HG03025 (cell line): ENCODE results near the gene KLHL8.
A peak's percentile ranks its signal among the peaks of the same experiment; 100 is the strongest.

Source experiments
- ATAC-seq: cut with Tn5 transposase; IDR thresholded peaks from one replicate; pipeline ENCODE4 v1.9.1; 2021; ENCODE audit warnings: mild to moderate bottlenecking, moderate library complexity; ENCODE audit not compliant: unreplicated experiment, low FRiP score

The KLHL8 gene

GRCh38 chr4:87220094-87220822 lies at the start of gene KLHL8:
Gene KLHL8, minus strand, starts transcription at chr4:87220618. Its CDS starts 25,079 bp downstream, at chr4:87195539.
- peak; percentile 88 for ATAC-seq

DNA sequence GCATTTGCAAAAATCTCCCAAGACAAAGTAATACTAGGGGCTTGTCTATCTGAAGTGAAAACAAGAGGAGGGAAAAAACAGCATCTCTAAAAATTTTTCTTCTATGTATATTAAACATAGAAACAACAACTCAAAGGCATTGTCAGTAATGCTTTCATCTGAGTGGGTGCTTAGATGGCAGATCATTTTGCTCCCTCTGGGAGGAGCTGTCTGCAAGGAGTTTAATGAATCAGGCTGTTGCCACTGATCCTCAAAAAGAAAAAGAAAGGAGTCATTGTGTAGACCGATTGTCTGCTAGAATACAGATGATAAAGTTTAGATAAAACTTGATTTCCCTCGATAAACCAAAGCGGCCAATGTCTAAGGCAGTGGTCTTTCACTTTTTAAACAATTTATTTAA lies 49.7 kb upstream of the KLHL8 start:
- no peak for ATAC-seq

GRCh38 chr4:87268411-87268810 lies 48.0 kb upstream of the KLHL8 start:
- no peak for ATAC-seq

- no peak for ATAC-seq
These were observed 46.6 kb upstream of the KLHL8 start for GRCh38 chr4:87266986-87267385.

GRCh38 chr4:87262886-87263285 lies 42.5 kb upstream of the KLHL8 start:
- ATAC-seq: no peak

DNA sequence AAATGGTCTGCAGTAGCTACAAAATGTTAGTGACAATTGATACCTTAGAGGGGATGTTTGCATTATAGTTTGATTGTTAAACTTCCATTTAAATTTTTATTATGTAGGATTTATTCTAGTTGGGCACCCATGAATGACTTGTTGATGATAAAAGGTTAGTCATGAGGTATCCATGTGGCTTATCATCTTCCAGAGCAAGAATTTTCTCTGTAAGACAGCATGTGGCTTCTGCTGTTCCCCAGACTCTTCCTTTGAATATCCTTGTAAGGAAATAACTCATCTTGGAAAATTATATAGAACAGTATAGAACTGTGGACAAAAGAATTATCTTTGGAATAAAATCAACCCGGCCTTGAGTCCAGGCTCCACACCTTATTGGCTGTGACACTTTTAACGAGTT lies 40.1 kb upstream of the KLHL8 start:
- no peak for ATAC-seq

DNA sequence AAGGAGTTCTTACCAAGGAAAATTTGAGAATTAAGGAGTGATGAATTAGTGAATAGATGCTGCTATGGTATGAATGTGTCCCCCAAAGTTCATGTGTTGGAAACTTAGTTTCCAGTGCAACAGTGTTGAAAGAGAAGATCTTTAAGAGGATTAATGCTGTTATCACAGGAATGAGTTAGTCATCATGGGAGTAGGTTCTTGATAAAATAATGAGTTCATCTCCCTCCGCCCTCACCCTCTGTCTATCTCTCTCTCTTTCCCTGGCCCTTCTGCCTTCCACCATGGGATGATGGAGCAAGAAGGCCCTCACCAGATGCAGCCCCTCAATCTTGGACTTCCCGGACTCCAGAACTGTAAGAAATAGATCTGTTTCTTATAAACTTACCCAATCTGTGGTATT lies 38.3 kb upstream of the KLHL8 start:
- no peak for ATAC-seq

DNA sequence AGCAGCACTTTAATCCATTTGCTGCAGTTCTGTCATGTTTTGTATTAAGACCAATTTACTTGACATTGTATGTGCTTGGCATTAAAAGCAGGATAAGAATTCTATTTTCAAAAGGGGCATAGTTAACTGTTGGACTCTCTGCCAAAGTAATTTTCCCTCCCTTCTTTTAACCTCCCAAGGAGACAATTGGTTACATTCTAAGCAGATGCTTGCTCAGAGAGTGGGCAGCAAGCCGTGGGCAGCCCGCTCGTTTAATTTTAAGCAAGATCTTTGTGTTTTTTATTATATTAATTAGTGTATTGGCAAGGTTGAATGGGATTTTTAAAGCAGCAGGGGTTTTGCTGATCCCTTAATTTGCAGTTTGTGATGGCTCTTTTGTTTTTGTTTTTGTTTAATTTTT lies 37.1 kb upstream of the KLHL8 start:
- no peak for ATAC-seq

GRCh38 chr4:87255755-87256154 lies 35.3 kb upstream of the KLHL8 start:
- no peak for ATAC-seq

GRCh38 chr4:87251106-87251505 lies 30.7 kb upstream of the KLHL8 start:
- ATAC-seq: no peak

- ATAC-seq: no peak
These were observed 29.9 kb upstream of the KLHL8 start for GRCh38 chr4:87250294-87250693.

DNA sequence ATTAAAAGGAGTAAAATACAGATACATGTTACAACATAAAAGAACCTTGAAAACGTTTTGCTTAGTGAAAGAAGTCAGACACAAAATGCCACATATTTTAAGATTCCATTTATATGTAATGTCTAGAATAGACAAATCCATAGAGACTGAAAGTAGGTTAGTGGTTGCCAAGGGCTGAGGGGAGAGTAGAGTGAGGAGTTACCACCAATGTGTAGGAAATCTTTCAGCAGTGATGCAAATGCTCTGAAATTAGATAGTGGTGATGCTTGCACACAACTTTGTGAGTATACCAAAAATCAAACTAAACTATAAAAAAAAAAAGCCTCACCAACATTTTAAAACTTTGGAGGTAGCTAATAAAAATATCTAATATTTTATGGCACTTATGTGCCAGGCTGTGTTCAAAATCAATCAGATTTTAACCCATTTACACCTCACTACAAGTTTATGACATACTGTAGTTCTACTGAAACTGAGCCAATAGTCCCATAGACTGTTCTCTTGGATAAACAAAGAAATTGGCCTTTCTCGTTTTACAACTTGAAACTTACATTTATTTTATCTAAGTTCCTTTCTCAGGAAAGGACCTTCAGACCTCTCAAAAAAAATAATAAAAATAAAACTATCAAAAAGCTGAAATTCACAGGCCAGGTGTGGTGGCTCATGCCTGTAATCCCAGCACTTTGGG lies 29.1 kb upstream of the KLHL8 start:
- no peak for ATAC-seq

DNA sequence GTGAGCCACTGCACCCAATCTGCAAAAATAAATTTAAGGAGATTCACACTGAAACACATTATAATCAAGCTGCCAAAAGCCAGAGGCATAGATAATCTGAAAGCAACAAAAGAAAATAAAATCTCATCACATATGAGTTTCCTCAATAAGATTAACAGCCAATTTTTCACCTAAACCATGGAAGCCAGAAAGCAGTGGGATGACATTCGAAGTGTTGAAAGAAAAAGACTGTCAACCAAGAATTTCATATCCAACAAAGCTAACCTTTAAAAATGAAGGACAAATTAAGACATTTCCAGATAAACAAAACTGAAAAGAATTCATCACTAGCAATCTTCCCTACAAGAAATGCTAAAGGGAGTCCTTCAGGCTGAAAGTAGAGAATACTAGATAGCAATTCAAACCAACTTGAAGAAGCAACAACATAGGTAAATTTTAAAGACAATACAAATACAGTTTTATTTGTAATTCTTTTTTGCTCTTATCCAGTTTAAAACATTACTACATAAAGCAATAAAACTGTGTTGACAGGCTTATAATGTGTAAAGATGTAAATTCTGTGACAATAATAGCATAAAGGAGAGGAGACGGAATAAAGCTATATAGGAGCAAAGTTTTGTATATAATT lies 23.1 kb upstream of the KLHL8 start:
- no peak for ATAC-seq

DNA sequence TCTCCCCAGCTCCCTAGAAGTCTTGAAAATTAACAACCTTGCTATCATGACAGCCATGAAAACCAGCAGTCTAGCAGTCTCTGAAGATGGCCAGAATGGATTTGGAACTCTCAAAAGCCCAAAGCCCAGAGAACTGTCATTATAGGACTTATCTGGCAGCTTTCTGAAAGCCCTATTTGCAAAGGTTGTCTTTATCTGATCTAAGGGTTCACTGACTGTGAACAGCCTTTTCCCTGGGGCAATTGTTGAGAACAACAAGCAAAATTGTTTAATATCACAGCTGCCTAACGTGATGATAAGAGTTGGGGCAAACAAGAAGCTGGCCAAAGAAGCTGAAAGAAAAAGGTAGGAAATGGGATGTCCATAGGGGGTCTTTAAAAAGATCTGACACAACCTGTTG lies 20.9 kb upstream of the KLHL8 start:
- no peak for ATAC-seq

DNA sequence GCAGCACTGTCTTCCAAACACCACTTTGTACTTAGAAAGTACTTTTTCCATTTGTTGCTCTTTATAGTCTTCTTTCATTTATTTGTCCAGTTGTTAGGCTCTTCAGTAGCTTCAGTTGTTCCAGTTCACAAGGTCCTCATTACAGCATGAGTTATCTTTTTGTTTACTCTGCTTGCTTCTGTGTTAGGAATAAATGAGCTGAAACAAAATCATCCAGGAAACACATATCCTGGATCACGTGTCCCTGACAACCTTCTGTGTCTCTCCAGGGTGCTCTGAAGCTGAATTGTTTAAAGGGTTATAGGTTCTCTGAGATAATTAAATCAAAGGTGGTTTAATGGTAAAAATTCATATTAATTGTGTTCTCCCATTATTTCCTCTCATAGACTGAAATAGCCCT lies 19.9 kb upstream of the KLHL8 start:
- no peak for ATAC-seq

GRCh38 chr4:87239821-87240220 lies 19.4 kb upstream of the KLHL8 start:
- no peak for ATAC-seq

GRCh38 chr4:87239194-87239593 lies 18.8 kb upstream of the KLHL8 start:
- ATAC-seq: no peak

DNA sequence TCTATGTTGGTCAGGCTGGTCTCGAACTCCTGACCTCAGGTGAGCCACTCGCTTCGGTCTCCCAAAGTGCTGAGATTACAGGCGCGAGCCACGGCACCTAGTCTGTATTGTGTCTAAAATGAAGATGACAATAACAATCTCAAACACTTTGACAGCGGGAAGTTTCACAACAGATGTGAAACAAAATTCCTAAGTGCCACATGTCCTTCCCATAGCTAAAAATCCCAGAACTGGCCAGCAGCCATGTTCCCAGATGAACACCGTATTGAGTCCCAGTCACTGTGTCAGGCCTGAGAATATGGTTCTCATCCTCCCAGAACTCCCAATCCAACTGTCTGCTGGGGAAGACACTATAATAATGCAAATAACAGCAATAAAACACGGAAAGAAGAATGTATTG lies 16.4 kb upstream of the KLHL8 start:
- ATAC-seq: no peak

DNA sequence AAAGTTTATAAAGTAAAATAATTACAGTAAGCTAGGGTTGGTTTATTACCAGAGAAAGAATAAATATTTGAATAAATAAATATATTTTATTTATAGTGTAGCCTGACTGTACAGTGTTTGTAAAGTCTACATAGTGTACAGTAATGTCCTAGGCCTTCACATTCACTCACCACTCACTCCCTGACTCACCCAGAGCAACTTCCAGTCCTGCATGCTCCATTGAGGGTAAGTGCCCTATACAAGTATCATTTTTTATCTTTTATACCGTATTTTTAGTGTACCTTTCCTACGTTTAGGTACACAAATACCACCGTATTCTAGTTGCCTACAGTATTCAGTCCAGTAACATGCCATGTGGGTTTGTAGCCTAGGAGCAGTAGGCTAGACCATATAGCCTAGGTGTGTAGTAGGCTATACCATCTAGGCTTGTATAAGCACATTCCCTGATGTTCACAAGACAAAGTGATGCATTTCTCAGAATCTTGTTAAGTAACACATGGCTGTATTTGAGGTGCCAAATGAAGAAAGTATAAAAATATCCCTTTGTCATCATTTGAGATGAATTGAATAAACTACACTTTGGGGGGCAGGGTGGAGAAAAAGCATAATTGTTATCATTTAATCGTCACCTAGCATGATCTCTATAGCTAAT lies 14.7 kb upstream of the KLHL8 start:
- no peak for ATAC-seq

DNA sequence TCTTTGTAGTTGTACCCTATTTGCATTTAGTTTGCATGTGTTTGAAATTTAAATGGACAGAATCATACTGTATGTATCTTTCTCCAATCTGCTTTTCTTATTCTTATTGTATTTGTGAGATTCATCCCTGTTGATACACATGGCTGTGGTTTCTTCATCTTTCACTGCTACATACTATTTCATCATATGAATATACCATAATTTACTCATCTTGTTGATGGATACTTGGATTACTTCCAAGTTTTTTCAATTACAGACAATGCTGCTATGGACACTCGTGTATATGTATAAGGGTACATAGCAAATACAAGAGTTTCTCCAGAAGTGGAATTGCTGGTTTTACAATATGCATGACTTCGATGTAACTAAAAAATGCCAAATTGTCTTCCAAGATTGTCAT lies 11.8 kb upstream of the KLHL8 start:
- no peak for ATAC-seq

DNA sequence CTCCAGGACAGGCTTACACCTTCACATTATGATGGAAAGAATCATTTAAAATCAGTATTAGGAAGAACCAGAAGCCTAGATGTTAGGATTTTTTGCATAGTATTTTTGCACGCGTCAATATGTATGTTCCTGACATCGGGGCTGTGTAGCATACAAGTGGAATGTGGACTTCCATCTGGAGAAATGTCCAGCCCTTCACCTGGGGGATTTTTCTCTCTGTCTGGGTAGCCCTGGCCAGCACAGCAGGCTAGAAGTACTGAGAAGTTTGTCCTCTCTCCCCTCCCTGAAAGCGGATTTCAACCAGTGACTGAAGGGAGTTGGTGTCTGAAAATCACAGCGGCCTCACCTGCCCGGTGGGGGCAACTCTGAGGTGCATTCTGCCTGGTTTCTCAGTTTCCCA lies 10.4 kb upstream of the KLHL8 start:
- ATAC-seq: no peak
